ENCODE data around the gene JKAMP.

DNA sequence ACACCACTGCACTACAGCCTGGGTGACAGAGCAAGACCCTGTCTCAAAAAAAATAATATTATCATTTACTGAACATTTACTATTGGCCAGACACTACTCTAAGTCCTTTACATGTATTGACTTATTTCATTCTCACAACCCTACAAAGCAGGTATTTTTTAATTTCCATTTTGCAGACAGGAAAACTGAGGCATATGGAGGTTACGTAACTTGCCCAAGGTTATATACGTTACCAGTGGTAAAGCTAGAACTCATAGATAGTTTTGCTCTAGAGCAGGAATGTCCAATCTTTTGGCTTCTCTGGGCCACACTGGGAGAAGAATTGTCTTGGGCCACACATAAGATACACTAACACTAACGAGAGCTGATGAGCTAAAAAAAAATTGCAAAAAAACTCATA is 5.8 kb upstream of the JKAMP start:
- TF ChIP-seq, protein P1, sequence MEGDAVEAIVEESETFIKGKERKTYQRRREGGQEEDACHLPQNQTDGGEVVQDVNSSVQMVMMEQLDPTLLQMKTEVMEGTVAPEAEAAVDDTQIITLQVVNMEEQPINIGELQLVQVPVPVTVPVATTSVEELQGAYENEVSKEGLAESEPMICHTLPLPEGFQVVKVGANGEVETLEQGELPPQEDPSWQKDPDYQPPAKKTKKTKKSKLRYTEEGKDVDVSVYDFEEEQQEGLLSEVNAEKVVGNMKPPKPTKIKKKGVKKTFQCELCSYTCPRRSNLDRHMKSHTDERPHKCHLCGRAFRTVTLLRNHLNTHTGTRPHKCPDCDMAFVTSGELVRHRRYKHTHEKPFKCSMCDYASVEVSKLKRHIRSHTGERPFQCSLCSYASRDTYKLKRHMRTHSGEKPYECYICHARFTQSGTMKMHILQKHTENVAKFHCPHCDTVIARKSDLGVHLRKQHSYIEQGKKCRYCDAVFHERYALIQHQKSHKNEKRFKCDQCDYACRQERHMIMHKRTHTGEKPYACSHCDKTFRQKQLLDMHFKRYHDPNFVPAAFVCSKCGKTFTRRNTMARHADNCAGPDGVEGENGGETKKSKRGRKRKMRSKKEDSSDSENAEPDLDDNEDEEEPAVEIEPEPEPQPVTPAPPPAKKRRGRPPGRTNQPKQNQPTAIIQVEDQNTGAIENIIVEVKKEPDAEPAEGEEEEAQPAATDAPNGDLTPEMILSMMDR (IDR thresholded peaks at IDR 0.05; ENCODE audit: low read depth, low read length) = no peak
- no peak for TF ChIP-seq POLR2A (IDR thresholded peaks at IDR 0.05; ENCODE audit: extremely low read depth, insufficient read length)
